DOHH2 (cell line): ENCODE data around the gene CBY1.

ENCODE experiments used
- H3F3A ChIP-seq: fragments of 200-600 bp; sonication (generic), shearing (Covaris generic); 2 replicates; pipeline ENCODE4 v1.6.0; 2016; ENCODE audit warnings: antibody characterized with exemption, mild to moderate bottlenecking; ENCODE audit not compliant: control insufficient read depth, insufficient read depth
- H3K27ac ChIP-seq: fragments of 200-600 bp; sonication (generic); 2 replicates; pipeline ENCODE4 v1.5.1; 2014; ENCODE audit warnings: low read depth, mild to moderate bottlenecking, low read length, moderate library complexity
- H3K27me3 ChIP-seq: fragments of 200-600 bp; sonication (generic); 2 replicates; pipeline ENCODE4 v1.6.1; 2014; ENCODE audit warnings: mild to moderate bottlenecking, low read length, mixed read lengths; ENCODE audit not compliant: control insufficient read depth
- H3K36me3 ChIP-seq: fragments of 200-600 bp; sonication (generic); 2 replicates; pipeline ENCODE4 v1.6.1; 2014; ENCODE audit warnings: mild to moderate bottlenecking, low read length, moderate library complexity, mixed read lengths; ENCODE audit not compliant: control insufficient read depth
- H3K4me1 ChIP-seq: fragments of 200-600 bp; sonication (generic); 2 replicates; pipeline ENCODE4 v1.6.1; 2014; ENCODE audit warnings: mild to moderate bottlenecking, low read length, mixed read lengths; ENCODE audit not compliant: control insufficient read depth
- H3K4me2 ChIP-seq: fragments of 200-600 bp; sonication (generic); 2 replicates; pipeline ENCODE4 v1.6.0; 2014; ENCODE audit warnings: mild to moderate bottlenecking, low read length, moderate library complexity
- H3K4me3 ChIP-seq: fragments of 200-600 bp; sonication (generic); 2 replicates; pipeline ENCODE4 v1.5.1; 2014; ENCODE audit warnings: mild to moderate bottlenecking, low read length, mixed read lengths
- H3K79me2 ChIP-seq: fragments of 200-600 bp; sonication (generic); 2 replicates; pipeline ENCODE4 v1.6.1; 2014; ENCODE audit warnings: mild to moderate bottlenecking, low read length, mixed read lengths; ENCODE audit not compliant: control insufficient read depth
- H3K9me2 ChIP-seq: fragments of 200-600 bp; sonication (generic); replicated peaks from 2 replicates; pipeline ENCODE4 v1.6.1; 2014; ENCODE audit warnings: mild to moderate bottlenecking, low read length, mixed read lengths; ENCODE audit not compliant: control insufficient read depth
- H3K9me3 ChIP-seq: fragments of 200-600 bp; sonication (generic); 2 replicates; pipeline ENCODE4 v1.6.1; 2014; ENCODE audit warnings: antibody characterized with exemption, low read length, mixed read lengths; ENCODE audit not compliant: control insufficient read depth, insufficient read depth
- H4K20me1 ChIP-seq: fragments of 200-600 bp; sonication (generic); 2 replicates; pipeline ENCODE4 v1.6.0; 2014; ENCODE audit warnings: low read depth, mild to moderate bottlenecking, antibody characterized with exemption, low read length, moderate library complexity; ENCODE audit not compliant: control insufficient read depth, insufficient read depth
- CTCF ChIP-seq: fragments of 200-600 bp; sonication (generic); IDR thresholded peaks from one replicate; pipeline ENCODE4 v1.5.1; 2014; ENCODE audit warnings: antibody characterized with exemption, mild to moderate bottlenecking, low read depth, low read length; ENCODE audit not compliant: poor library complexity, severe bottlenecking
- EZH2phosphoT487 ChIP-seq: fragments of 200-600 bp; sonication (generic); IDR thresholded peaks from 2 replicates; pipeline ENCODE4 v1.6.1; 2017; ENCODE audit warnings: borderline replicate concordance, mild to moderate bottlenecking, antibody characterized with exemption, low read length, moderate library complexity, mixed read lengths

The CBY1 gene

DNA sequence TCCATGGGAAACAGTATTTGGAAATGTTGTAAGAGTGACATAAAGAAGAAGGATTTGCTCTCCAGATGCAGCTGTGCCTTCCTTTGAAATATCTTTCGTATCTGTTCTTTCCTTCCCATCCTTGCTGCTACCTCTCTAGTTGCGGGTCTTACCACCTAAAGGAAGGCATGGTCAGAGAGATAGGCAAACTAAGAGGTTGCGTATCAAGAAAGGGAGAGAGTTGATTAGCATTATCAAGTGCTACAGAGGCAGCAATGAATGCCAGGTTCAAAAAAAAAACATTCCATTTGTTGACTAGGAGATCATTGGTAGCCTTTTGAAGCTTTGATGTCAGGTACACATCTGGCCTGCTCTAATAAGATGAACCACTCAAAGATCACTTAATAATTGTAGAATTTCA, 53.9 kb downstream of the CBY1 start:
- no peak for TF ChIP-seq EZH2phosphoT487
- no peak for TF ChIP-seq CTCF
- peaks cover 33% of the 10 kb centered on the region for H3K4me1 ChIP-seq
- H3K4me3 ChIP-seq = no peak overlapping the region
- no peaks in the 10 kb centered on the region for H3K9me3 ChIP-seq
- no peaks in the 10 kb centered on the region for H3K27me3 ChIP-seq
- no peaks in the 10 kb centered on the region for H3F3A ChIP-seq
- no peaks in the 10 kb centered on the region for H3K9me2 ChIP-seq
- H3K27ac ChIP-seq = no peak overlapping the region
- H3K4me2 ChIP-seq = no peak overlapping the region
- peaks cover 58% of the 10 kb centered on the region for H4K20me1 ChIP-seq
- H3K79me2 ChIP-seq = peaks cover 95% of the 10 kb centered on the region
- peaks cover 53% of the 10 kb centered on the region for H3K36me3 ChIP-seq

DNA sequence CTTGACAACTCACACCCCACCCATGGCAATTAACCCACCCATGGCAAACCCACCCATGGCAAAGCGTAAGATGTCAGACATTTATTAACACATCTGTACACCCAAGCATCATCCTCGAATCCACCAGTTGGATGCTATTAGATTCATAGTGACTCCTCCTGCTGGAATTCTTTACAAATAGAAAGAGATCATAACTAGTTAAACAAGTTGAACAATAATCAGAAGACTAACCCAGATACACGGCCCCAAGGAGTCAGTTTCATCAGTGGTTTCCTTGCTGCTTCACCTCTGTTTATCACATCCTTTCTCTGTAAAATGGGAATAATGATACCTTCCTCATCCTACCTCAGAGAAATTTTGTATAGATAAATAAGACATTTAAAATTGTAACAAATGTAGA, 54.4 kb downstream of the CBY1 start:
- Histone ChIP-seq H3K27ac (no peak overlapping the region), H3K4me3 (no peak overlapping the region), H3K79me2 (peaks cover 99% of the 10 kb centered on the region), H3K9me2 (no peaks in the 10 kb centered on the region), H3K4me2 (no peak overlapping the region), H3F3A (no peaks in the 10 kb centered on the region), H4K20me1 (peaks cover 58% of the 10 kb centered on the region), H3K36me3 (peaks cover 59% of the 10 kb centered on the region), H3K9me3 (no peaks in the 10 kb centered on the region), H3K27me3 (no peaks in the 10 kb centered on the region), H3K4me1 (peaks cover 33% of the 10 kb centered on the region)
- TF ChIP-seq EZH2phosphoT487 = no peak
- no peak for TF ChIP-seq CTCF

- peaks cover 45% of the 10 kb centered on the region for H4K20me1 ChIP-seq
- no peak overlapping the region for H3K4me3 ChIP-seq
- H3K4me2 ChIP-seq = no peak overlapping the region
- no peaks in the 10 kb centered on the region for H3K27me3 ChIP-seq
- peaks cover 88% of the 10 kb centered on the region for H3K79me2 ChIP-seq
- H3K36me3 ChIP-seq = peaks cover 66% of the 10 kb centered on the region
- H3K4me1 ChIP-seq = peaks cover 23% of the 10 kb centered on the region
- H3F3A ChIP-seq = no peaks in the 10 kb centered on the region
- no peaks in the 10 kb centered on the region for H3K9me2 ChIP-seq
- H3K9me3 ChIP-seq = no peaks in the 10 kb centered on the region
- H3K27ac ChIP-seq = no peak overlapping the region
- TF ChIP-seq CTCF (no peak), EZH2phosphoT487 (no peak)
Observed at GRCh38 chr22:38712486-38713207, 56.2 kb downstream of the CBY1 start.
